ENCODE data around the gene UPP1. TPM values are rescaled to one million over a fixed set of nuclear protein-coding genes. Genes with fewer than 3 reads are reported as not detected.

UPP1 gene
- total RNA-seq, 1 experiment from 2014 or later = 13.3 TPM

Other genes with a start within 250 kb of the UPP1 start
- 0.69 TPM in 1 of 2 replicates, not detected in the other for gene PKD1L1, start 140.8 kb upstream of the UPP1 start, total RNA-seq (2014; rRNA removed; shearing (Covaris generic))
- 50.0 and 67.9 TPM in 2 replicates for gene HUS1, start 109.7 kb upstream of the UPP1 start, total RNA-seq (2014; rRNA removed; shearing (Covaris generic))
- gene SUN3, start 60.2 kb upstream of the UPP1 start, total RNA-seq (2014; rRNA removed; shearing (Covaris generic)) = 4.5 and 7.9 TPM in 2 replicates
- gene C7orf57, start 53.7 kb upstream of the UPP1 start, total RNA-seq (2014; rRNA removed; shearing (Covaris generic)) = 0.62 and 1.6 TPM in 2 replicates
- gene ABCA13, start 82.2 kb downstream of the UPP1 start, total RNA-seq (2014; rRNA removed; shearing (Covaris generic)) = 0.62 and 0.65 TPM in 2 replicates